ENCODE measurements around the gene SLFN11.

- TF ChIP-seq CTCF (IDR thresholded peaks at IDR 0.05) (no peak), POLR2A (IDR thresholded peaks at IDR 0.05) (no peak)
Measured at GRCh38 chr17:35361027-35361426, 12.4 kb downstream of the SLFN11 start.
